H1 (cell line): ENCODE results near the gene SDSL. TPM values are rescaled to one million over a fixed set of nuclear protein-coding genes. Genes with fewer than 3 reads are reported as not detected.
A peak's percentile ranks its signal among the peaks of the same experiment; 100 is the strongest.

Experiments used
- CTCF ChIA-PET: fragments of 300-600 bp; sonication (Branson Sonifier 250); formaldehyde crosslinking; loops from one replicate; lab custom pipeline; 2021; ENCODE audit not compliant: partially characterized antibody; lab: Charles Lee
- POLR2A ChIA-PET: fragments of 300-600 bp; sonication (Branson Sonifier 250); formaldehyde crosslinking; loops from one replicate; lab custom pipeline; 2021; ENCODE audit warnings: inconsistent platforms; ENCODE audit not compliant: partially characterized antibody; lab: Charles Lee
- DNase-seq, 2 experiments: peaks; one replicate each; pipeline versions ENCODE4 v3.0.0 to v3.0.0-alpha.2; 2010 to 2022; ENCODE audit warnings: low spot score in 2 of 2, low read depth in 1 of 2, mixed read lengths in 1 of 2
- FAIRE-seq: peaks from 2 replicates; lab custom pipeline; 2011; peaks lifted over from hg19 to GRCh38; lab: Jason Lieb, UNC
- H2AFZ ChIP-seq: 2 replicates; pipeline ENCODE4 v1.8.1; 2012; ENCODE audit warnings: low read length, inconsistent platforms
- H2AK5ac ChIP-seq: 2 replicates; pipeline ENCODE4 v1.6.1; 2013; ENCODE audit warnings: low read depth, low read length
- H2BK120ac ChIP-seq: replicated peaks from 2 replicates; pipeline ENCODE3; 2013; ENCODE audit warnings: low read depth, low read length, inconsistent platforms
- H2BK12ac ChIP-seq: 2 replicates; pipeline ENCODE4 v1.6.1; 2013; ENCODE audit warnings: low read depth, low read length
- H2BK15ac ChIP-seq: 2 replicates; pipeline ENCODE4 v1.6.1; 2013; ENCODE audit warnings: low read length
- H2BK20ac ChIP-seq: 2 replicates; pipeline ENCODE4 v1.6.1; 2013; ENCODE audit warnings: low read length
- H2BK5ac ChIP-seq: 2 replicates; pipeline ENCODE4 v1.6.1; 2013; ENCODE audit warnings: low read depth, low read length
- H3K14ac ChIP-seq: 2 replicates; pipeline ENCODE4 v1.6.1; 2013; ENCODE audit warnings: inconsistent platforms; ENCODE audit not compliant: insufficient read length
- H3K18ac ChIP-seq: 2 replicates; pipeline ENCODE4 v1.6.1; 2013; ENCODE audit warnings: low read length; ENCODE audit errors: extremely low read depth
- H3K23ac ChIP-seq: 2 replicates; pipeline ENCODE4 v1.6.1; 2013; ENCODE audit warnings: inconsistent platforms; ENCODE audit not compliant: insufficient read length
- H3K23me2 ChIP-seq: 2 replicates; pipeline ENCODE4 v1.6.1; 2013; ENCODE audit warnings: low read depth, low read length
- H3K27ac ChIP-seq: 2 replicates; pipeline ENCODE4 v1.6.1; 2011; ENCODE audit warnings: low read depth, low read length, inconsistent platforms
- H3K27me3 ChIP-seq, 4 experiments: replicated peaks in 1 of 4; 1 replicate in 1 of 4; 2 replicates in 3 of 4; pipeline versions ENCODE4 v1.6.1 to v1.8.1; 2011 to 2013; ENCODE audit warnings: low read length in 3 of 4, mild to moderate bottlenecking in 3 of 4, inconsistent platforms in 2 of 4, mixed read lengths in 2 of 4, moderate library complexity in 1 of 4; ENCODE audit not compliant: control insufficient read depth in 3 of 4, insufficient read depth in 3 of 4; ENCODE audit errors: extremely low read depth in 1 of 4
- H3K36me3 ChIP-seq, 4 experiments: 2 replicates each; pipeline versions ENCODE4 v1.6.1 to v1.8.1; 2011 to 2013; ENCODE audit warnings: mild to moderate bottlenecking in 4 of 4, low read length in 3 of 4, moderate library complexity in 2 of 4, control low read depth in 1 of 4, inconsistent platforms in 1 of 4; ENCODE audit not compliant: insufficient read depth in 4 of 4, control insufficient read depth in 2 of 4
- H3K4ac ChIP-seq: replicated peaks from 2 replicates; pipeline ENCODE3; 2013; ENCODE audit warnings: low read length, low read depth, mixed read lengths, inconsistent platforms; ENCODE audit not compliant: insufficient read length
- H3K4me1 ChIP-seq, 4 experiments: replicated peaks in 1 of 4; 1 replicate in 1 of 4; 2 replicates in 3 of 4; pipeline versions ENCODE4 v1.6.1 to v1.8.1; 2011 to 2013; ENCODE audit warnings: low read length in 3 of 4, inconsistent platforms in 2 of 4, mixed read lengths in 1 of 4; ENCODE audit not compliant: insufficient read depth in 4 of 4, control insufficient read depth in 3 of 4
- H3K4me2 ChIP-seq, 2 experiments: 2 replicates each; pipeline versions ENCODE4 v1.6.1 to v1.8.1; 2011 to 2013; ENCODE audit warnings: low read depth in 2 of 2, low read length in 2 of 2, control low read depth in 1 of 2, inconsistent platforms in 1 of 2, mild to moderate bottlenecking in 1 of 2; ENCODE audit not compliant: insufficient read depth in 1 of 2
- H3K4me3 ChIP-seq, 4 experiments: fragments of 200-600, 300-600 bp in 1 of 4; sonication (generic), shearing (Covaris generic), sonication (Bioruptor Twin) in 1 of 4; 2 replicates each; pipeline versions ENCODE4 v1.5.1 to v1.8.1; 2011 to 2016; ENCODE audit warnings: low read length in 4 of 4, low read depth in 3 of 4, control low read depth in 2 of 4, inconsistent platforms in 2 of 4, mild to moderate bottlenecking in 2 of 4, mixed read lengths in 1 of 4, moderate library complexity in 1 of 4; ENCODE audit not compliant: insufficient read depth in 2 of 4; ENCODE audit errors: extremely low read depth in 1 of 4
- H3K56ac ChIP-seq: replicated peaks from 2 replicates; pipeline ENCODE3; 2013; ENCODE audit warnings: low read depth, mild to moderate bottlenecking, mixed read lengths, low read length, inconsistent platforms; ENCODE audit not compliant: insufficient read length
- H3K79me1 ChIP-seq: 2 replicates; pipeline ENCODE4 v1.6.1; 2013; ENCODE audit warnings: low read depth, low read length, control low read depth
- H3K79me2 ChIP-seq, 2 experiments: 2 replicates each; pipeline versions ENCODE4 v1.6.1 to v1.8.1; 2012 to 2013; ENCODE audit warnings: low read length in 2 of 2, mild to moderate bottlenecking in 2 of 2, inconsistent platforms in 1 of 2; ENCODE audit not compliant: insufficient read depth in 2 of 2, control insufficient read depth in 1 of 2
- H3K9ac ChIP-seq, 4 experiments: replicated peaks in 1 of 4; 1 replicate in 1 of 4; 2 replicates in 3 of 4; pipeline versions ENCODE4 v1.6.1 to v1.8.1; 2011 to 2013; ENCODE audit warnings: low read depth in 3 of 4, low read length in 3 of 4, control low read depth in 2 of 4, mild to moderate bottlenecking in 2 of 4, moderate library complexity in 2 of 4, inconsistent platforms in 1 of 4; ENCODE audit errors: extremely low read depth in 1 of 4
- H3K9me3 ChIP-seq, 2 experiments: 2 replicates each; pipeline versions ENCODE4 v1.6.1 to v1.8.1; 2012 to 2013; ENCODE audit warnings: mild to moderate bottlenecking in 2 of 2, moderate library complexity in 2 of 2, control low read depth in 1 of 2, inconsistent platforms in 1 of 2, low read depth in 1 of 2, low read length in 1 of 2, mixed read lengths in 1 of 2; ENCODE audit not compliant: insufficient read depth in 2 of 2
- H4K20me1 ChIP-seq, 2 experiments: replicated peaks in 1 of 2; 2 replicates each; pipeline versions ENCODE3 to v1.8.1; 2011 to 2013; ENCODE audit warnings: inconsistent platforms in 2 of 2, low read length in 2 of 2, mild to moderate bottlenecking in 1 of 2; ENCODE audit not compliant: insufficient read depth in 2 of 2, control insufficient read depth in 1 of 2
- H4K5ac ChIP-seq: 2 replicates; pipeline ENCODE4 v1.6.1; 2013; ENCODE audit warnings: low read length, low read depth, mixed read lengths, inconsistent platforms; ENCODE audit not compliant: insufficient read length
- H4K8ac ChIP-seq: 2 replicates; pipeline ENCODE4 v1.8.0; 2013; ENCODE audit warnings: mild to moderate bottlenecking, moderate library complexity, low read length, inconsistent platforms; ENCODE audit not compliant: insufficient read depth; ENCODE audit errors: extremely low read depth
- H4K91ac ChIP-seq: replicated peaks from 2 replicates; pipeline ENCODE3; 2013; ENCODE audit warnings: low read length, mixed read lengths, inconsistent platforms; ENCODE audit not compliant: insufficient read length
- BCL11A ChIP-seq, 2 experiments: IDR thresholded peaks; one replicate each; pipeline ENCODE4 v1.6.1; 2011; ENCODE audit warnings: low read depth in 2 of 2, low read length in 2 of 2, mild to moderate bottlenecking in 2 of 2
- CBX5 ChIP-seq: fragments of 300-800, 300-1000 bp; sonication (generic); IDR thresholded peaks from 2 replicates; pipeline ENCODE4 v1.7.1; 2016; ENCODE audit warnings: antibody characterized with exemption, low read length, low read depth
- CHD2 ChIP-seq: IDR thresholded peaks from 2 replicates; pipeline ENCODE4 v1.6.1; 2012; ENCODE audit warnings: low read length, improper control_type of control experiment
- KDM5A ChIP-seq: fragments of 200-600 bp; IDR thresholded peaks from 2 replicates; pipeline ENCODE4 v1.7.1; 2012; ENCODE audit warnings: mild to moderate bottlenecking, low read length, inconsistent platforms, mixed read lengths
- POLR2AphosphoS5 ChIP-seq: IDR thresholded peaks from 2 replicates; pipeline ENCODE4 v1.6.1; 2011; ENCODE audit warnings: low read depth, low read length
- TAF1 ChIP-seq: IDR thresholded peaks from 2 replicates; pipeline ENCODE4 v1.6.1; 2011; ENCODE audit warnings: mild to moderate bottlenecking, low read depth, low read length
- TBP ChIP-seq: IDR thresholded peaks from 2 replicates; pipeline ENCODE4 v1.6.1; 2011; ENCODE audit warnings: low read depth, low read length, improper control_type of control experiment
- WGBS, 2 experiments: shearing (Covaris generic) in 1 of 2; methylation state at CpG; one replicate each; pipeline versions ENCODE4 v1.1.6 to v1.1.7; 2013 to 2015; ENCODE audit warnings: low lambda C conversion rate in 2 of 2, mixed read lengths in 2 of 2, inconsistent platforms in 1 of 2, low coverage in 1 of 2, missing lambda C conversion rate in 1 of 2; ENCODE audit not compliant: insufficient replicate concordance in 2 of 2, insufficient coverage in 1 of 2, insufficient read length in 1 of 2; ENCODE audit errors: extremely low coverage in 1 of 2, missing lambda C conversion rate in 1 of 2; 5-methylcytosine and 5-hydroxymethylcytosine counted together
- polyA plus RNA-seq, 7 experiments: library from polyadenylated mRNA; depleted of rRNA in 3 of 7; stranded (reverse) in 5 of 7; unstranded in 2 of 7; fragments of >200 nt in 5 of 7; fragments of 200-250 nt in 2 of 7; gene quantifications; 1 replicate in 5 of 7; 2 replicates in 1 of 7; 4 replicates in 1 of 7; pipeline versions ENCODE4 v1.2.1 to v1.2.3, GENCODE V29; 2011 to 2013; ENCODE audit warnings: missing spikeins in 2 of 7, mixed read lengths in 2 of 7
- total RNA-seq: library from RNA; stranded (reverse); fragmentation: NEBNext Ultra II Directional; extraction: Animal tissue kit (Norgen Biotek cat#: 25700); gene quantifications from 2 replicates; pipeline ENCODE4 v1.2.1, GENCODE V29; 2021
- TF ChIP-seq, protein P1 (sequence below): IDR thresholded peaks from 2 replicates; pipeline ENCODE4 v1.6.1; 2011; ENCODE audit warnings: low read length, improper control_type of control experiment

SDSL gene
- total and polyA plus RNA-seq, 2 of the 8 experiments (the other 6 are each of a cell fraction or from before 2014, with no cell fraction given) = 0.69 to 1.3 TPM

DNA sequence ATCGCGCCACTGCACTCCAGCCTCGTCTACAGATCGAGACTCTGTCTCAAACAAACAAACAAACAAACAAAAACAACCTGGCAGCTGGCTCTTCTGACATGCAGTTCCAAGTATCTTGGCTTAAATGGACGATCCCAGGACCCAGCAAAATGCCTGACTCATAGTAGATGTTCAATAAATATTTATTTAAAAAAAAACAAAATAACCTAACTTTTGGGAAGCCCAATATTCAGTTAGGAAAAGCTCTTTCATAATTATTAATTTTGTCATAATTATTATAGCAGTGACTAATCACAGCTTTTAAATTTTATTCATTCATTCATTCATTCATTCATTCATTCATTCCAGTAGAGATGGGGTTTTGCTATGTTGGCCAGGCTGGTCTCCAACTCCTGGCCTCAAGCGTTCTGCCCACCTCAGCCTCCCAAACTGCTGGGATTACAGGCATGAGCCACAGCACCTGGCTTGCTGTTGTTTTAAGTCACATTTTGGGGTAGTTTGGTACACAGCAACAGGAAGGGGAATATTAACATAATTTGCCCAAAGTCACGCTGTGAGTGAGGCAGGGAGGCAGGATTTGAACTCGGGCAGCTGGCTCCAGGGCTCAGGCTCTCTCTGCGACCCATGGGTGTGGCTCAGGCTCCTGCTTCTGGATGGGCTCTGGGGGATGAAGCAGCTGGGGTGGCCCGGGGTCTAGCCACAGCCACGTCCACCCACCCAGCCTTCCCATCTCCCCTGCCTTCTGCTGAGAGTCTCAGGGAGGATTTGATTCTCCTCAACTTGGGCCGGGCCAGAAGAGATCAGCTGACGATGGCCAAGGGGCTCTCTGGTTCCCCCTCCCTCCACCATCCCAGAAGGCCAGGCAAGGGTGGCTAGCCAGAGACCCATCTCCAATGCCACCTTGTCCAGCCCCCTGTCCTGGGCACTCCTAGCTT lies 20.8 kb upstream of the SDSL start:
- Histone ChIP-seq H3K79me1 (no peaks in the 10 kb centered on the region), H3K9me3 (no peaks in the 10 kb centered on the region), H3K18ac (no peak overlapping the region), H3K36me3 (no peaks in the 10 kb centered on the region), H2BK5ac (no peak overlapping the region), H3K23ac (no peak overlapping the region), H3K27me3 (no peaks in the 10 kb centered on the region), H3K14ac (no peak overlapping the region), H3K56ac (no peak overlapping the region), H3K4me1 (peaks cover 0 to 7% (median 4%) of the 10 kb centered on the region in 4 experiments; a peak in 4 of 7 replicates), H2AFZ (no peak overlapping the region), H2BK12ac (no peak overlapping the region; the same call in 1 of the 2 replicates), H3K9ac (no peak overlapping the region), H3K4ac (no peak overlapping the region), H4K5ac (no peak overlapping the region), H2BK20ac (no peak overlapping the region), H3K4me3 (no peak overlapping the region), H3K27ac (no peak overlapping the region), H3K23me2 (peaks cover 1% of the 10 kb centered on the region; the same call in 1 of the 2 replicates), H2BK120ac (no peak overlapping the region), H3K79me2 (no peaks in the 10 kb centered on the region), H3K4me2 (no peak overlapping the region), H4K91ac (peak overlapping the region; percentile 66), H4K20me1 (peaks cover 0 to 1% of the 10 kb centered on the region in 2 experiments), H2AK5ac (no peak overlapping the region), H2BK15ac (no peak overlapping the region), H4K8ac (peak overlapping the region; percentile 0; the same call in 1 of the 2 replicates)
- no peak for FAIRE-seq
- no peak for DNase-seq
- CTCF ChIA-PET = interaction anchor here (0.6 to 1.6 kb wide), 5 partner anchors 8 to 224 kb away, joined by 3 to 7 read pairs (median 3); no protein-coding TSS in a partner anchor
- POLR2A ChIA-PET = interaction anchor here (0.6 to 0.7 kb wide), 2 partner anchors 197 to 404 kb away, joined by 4 read pairs; no protein-coding TSS in a partner anchor
- 91% methylated on average over 13 of the region's 13 CpGs; no CpG with 5 or more reads in 1 of the 2 experiments for WGBS, 2 experiments
- TF ChIP-seq CHD2 (no peak), TAF1 (no peak), TBP (no peak), KDM5A (no peak), BCL11A (IDR thresholded peaks at IDR 0.05; ENCODE audit: low read depth in 2 of 2, low read length in 2 of 2) (no peak), POLR2AphosphoS5 (no peak), CBX5 (no peak)
- TF ChIP-seq, protein P1, sequence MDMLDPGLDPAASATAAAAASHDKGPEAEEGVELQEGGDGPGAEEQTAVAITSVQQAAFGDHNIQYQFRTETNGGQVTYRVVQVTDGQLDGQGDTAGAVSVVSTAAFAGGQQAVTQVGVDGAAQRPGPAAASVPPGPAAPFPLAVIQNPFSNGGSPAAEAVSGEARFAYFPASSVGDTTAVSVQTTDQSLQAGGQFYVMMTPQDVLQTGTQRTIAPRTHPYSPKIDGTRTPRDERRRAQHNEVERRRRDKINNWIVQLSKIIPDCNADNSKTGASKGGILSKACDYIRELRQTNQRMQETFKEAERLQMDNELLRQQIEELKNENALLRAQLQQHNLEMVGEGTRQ = no peak
